Neutrophil (primary cell): ENCODE data around the gene ITPR1.

Experiments used
- H3K27ac ChIP-seq: fragments of 200-600 bp; sonication (generic); 2 replicates; pipeline ENCODE4 v1.5.1; 2016; ENCODE audit warnings: mild to moderate bottlenecking, moderate library complexity
- H3K27me3 ChIP-seq: fragments of 200-600 bp; sonication (generic); 2 replicates; pipeline ENCODE4 v1.6.0; 2016; ENCODE audit warnings: mild to moderate bottlenecking
- H3K36me3 ChIP-seq: fragments of 200-600 bp; sonication (generic); 2 replicates; pipeline ENCODE4 v1.5.1; 2017
- H3K4me1 ChIP-seq, 2 experiments: fragments of 200-600 bp in 1 of 2; sonication (generic) in 1 of 2; 1 replicate in 1 of 2; 2 replicates in 1 of 2; pipeline versions ENCODE4 v1.5.1 to v1.6.1; 2013 to 2016; ENCODE audit warnings: low read depth in 1 of 2, low read length in 1 of 2, mild to moderate bottlenecking in 1 of 2, moderate library complexity in 1 of 2; ENCODE audit not compliant: control insufficient read depth in 1 of 2, insufficient read depth in 1 of 2
- H3K4me3 ChIP-seq, 2 experiments: fragments of 200-600 bp in 1 of 2; sonication (generic) in 1 of 2; 1 replicate in 1 of 2; 2 replicates in 1 of 2; pipeline ENCODE4 v1.5.1; 2013 to 2016; ENCODE audit warnings: low read depth in 1 of 2, low read length in 1 of 2, mild to moderate bottlenecking in 1 of 2, moderate library complexity in 1 of 2
- H3K9me3 ChIP-seq: fragments of 200-600 bp; sonication (generic); 2 replicates; pipeline ENCODE4 v1.5.1; 2016
- CTCF ChIP-seq: fragments of 200-600 bp; sonication (generic); IDR thresholded peaks from 2 replicates; pipeline ENCODE4 v1.5.1; 2016; ENCODE audit warnings: antibody characterized with exemption

ITPR1 gene

GRCh38 chr3:4645468-4645867 is 152.3 kb downstream of the ITPR1 start:
- Histone ChIP-seq H3K9me3 (no peaks in the 10 kb centered on the region), H3K27me3 (no peaks in the 10 kb centered on the region), H3K27ac (no peak overlapping the region), H3K36me3 (peaks cover 9% of the 10 kb centered on the region), H3K4me1 (no peaks in the 10 kb centered on the region), H3K4me3 (no peak overlapping the region)
- TF ChIP-seq CTCF = no peak

- Histone ChIP-seq H3K27ac (no peak overlapping the region), H3K27me3 (no peaks in the 10 kb centered on the region), H3K4me1 (no peaks in the 10 kb centered on the region), H3K4me3 (no peak overlapping the region), H3K9me3 (no peaks in the 10 kb centered on the region), H3K36me3 (peaks cover 15% of the 10 kb centered on the region)
- TF ChIP-seq CTCF = no peak
These were observed 154.3 kb downstream of the ITPR1 start for GRCh38 chr3:4647411-4647810.

- Histone ChIP-seq H3K27ac (no peak overlapping the region), H3K4me1 (no peaks in the 10 kb centered on the region), H3K9me3 (no peaks in the 10 kb centered on the region), H3K36me3 (peaks cover 8% of the 10 kb centered on the region), H3K27me3 (no peaks in the 10 kb centered on the region), H3K4me3 (no peak overlapping the region)
- TF ChIP-seq CTCF = no peak
These were observed 162.2 kb downstream of the ITPR1 start for GRCh38 chr3:4655145-4656045.

GRCh38 chr3:4656059-4656458 is 162.9 kb downstream of the ITPR1 start:
- Histone ChIP-seq H3K9me3 (no peaks in the 10 kb centered on the region), H3K4me1 (no peaks in the 10 kb centered on the region), H3K36me3 (peaks cover 8% of the 10 kb centered on the region), H3K27me3 (no peaks in the 10 kb centered on the region), H3K4me3 (no peak overlapping the region), H3K27ac (no peak overlapping the region)
- no peak for TF ChIP-seq CTCF

GRCh38 chr3:4656626-4657328 is 163.6 kb downstream of the ITPR1 start:
- Histone ChIP-seq H3K27me3 (no peaks in the 10 kb centered on the region), H3K4me3 (no peak overlapping the region), H3K36me3 (peaks cover 8% of the 10 kb centered on the region), H3K27ac (no peak overlapping the region), H3K9me3 (no peaks in the 10 kb centered on the region), H3K4me1 (no peaks in the 10 kb centered on the region)
- TF ChIP-seq CTCF = no peak
